Measurements from ENCODE around the gene MAP3K5. TPM values are rescaled to one million over a fixed set of nuclear protein-coding genes. Genes with fewer than 3 reads are reported as not detected.
"Not testable (repeated sequence)": the region's sequence is repeated elsewhere in the genome, so short reads cannot be mapped to it uniquely, and the experiment has no call there.

MAP3K5 gene
- total RNA-seq, 2 experiments from 2014 or later: 9.4 to 9.7 TPM

- CTCF ChIA-PET: interaction anchor here (0.7 kb wide), 1 partner anchor 9 kb away, joined by 3 read pairs; no protein-coding TSS in a partner anchor
- intact Hi-C loops (cut with micrococcal nuclease): no loop called here
- Mint-ChIP-seq H3K27ac (no peak overlapping the region), H3K4me3 (no peak overlapping the region), H3K27me3 (ENCODE audit: low read depth) (no peaks in the 10 kb centered on the region), H3K4me1 (ENCODE audit: low read depth) (peaks cover 2% of the 10 kb centered on the region), H3K9me3 (no peaks in the 10 kb centered on the region), H3K36me3 (ENCODE audit: low read depth) (peaks cover 16% of the 10 kb centered on the region)
- DNase-seq: no peak
Measured at GRCh38 chr6:136711644-136712043, 80.6 kb downstream of the MAP3K5 start.

GRCh38 chr6:136710877-136711552 lies 81.3 kb downstream of the MAP3K5 start:
- DNase-seq: no peak
- Mint-ChIP-seq H3K27ac (no peak overlapping the region), H3K4me3 (no peak overlapping the region), H3K9me3 (no peaks in the 10 kb centered on the region), H3K4me1 (ENCODE audit: low read depth) (peaks cover 2% of the 10 kb centered on the region), H3K36me3 (ENCODE audit: low read depth) (peaks cover 16% of the 10 kb centered on the region), H3K27me3 (ENCODE audit: low read depth) (no peaks in the 10 kb centered on the region)
- CTCF ChIA-PET: interaction anchor here (0.7 to 0.9 kb wide), 2 partner anchors 8 to 67 kb away, joined by 3 to 4 read pairs; no protein-coding TSS in a partner anchor
- intact Hi-C loops (cut with micrococcal nuclease): no loop called here

- Mint-ChIP-seq H3K4me1 (ENCODE audit: low read depth) (peaks cover 2% of the 10 kb centered on the region), H3K4me3 (no peak overlapping the region), H3K27ac (no peak overlapping the region), H3K9me3 (no peaks in the 10 kb centered on the region), H3K36me3 (ENCODE audit: low read depth) (peaks cover 9% of the 10 kb centered on the region), H3K27me3 (ENCODE audit: low read depth) (no peaks in the 10 kb centered on the region)
- no peak for DNase-seq
- CTCF ChIA-PET: interaction anchor here (0.6 kb wide), 1 partner anchor 82 kb away, joined by 7 read pairs; no protein-coding TSS in a partner anchor
- intact Hi-C loops (cut with micrococcal nuclease): no loop called here
Measured at GRCh38 chr6:136709429-136709828, 82.8 kb downstream of the MAP3K5 start.

- Mint-ChIP-seq H3K4me3 (no peak overlapping the region), H3K27ac (no peak overlapping the region), H3K9me3 (no peaks in the 10 kb centered on the region), H3K4me1 (ENCODE audit: low read depth) (peaks cover 2% of the 10 kb centered on the region), H3K36me3 (ENCODE audit: low read depth) (peaks cover 7% of the 10 kb centered on the region), H3K27me3 (ENCODE audit: low read depth) (no peaks in the 10 kb centered on the region)
- CTCF ChIA-PET: interaction anchor here (1.7 kb wide), 1 partner anchor 86 kb away, joined by 7 read pairs; the partner anchor contains the start of gene MAP3K5
- intact Hi-C loops (cut with micrococcal nuclease): no loop called here
- no peak for DNase-seq
Measured at GRCh38 chr6:136706430-136706829, 85.8 kb downstream of the MAP3K5 start.

DNA sequence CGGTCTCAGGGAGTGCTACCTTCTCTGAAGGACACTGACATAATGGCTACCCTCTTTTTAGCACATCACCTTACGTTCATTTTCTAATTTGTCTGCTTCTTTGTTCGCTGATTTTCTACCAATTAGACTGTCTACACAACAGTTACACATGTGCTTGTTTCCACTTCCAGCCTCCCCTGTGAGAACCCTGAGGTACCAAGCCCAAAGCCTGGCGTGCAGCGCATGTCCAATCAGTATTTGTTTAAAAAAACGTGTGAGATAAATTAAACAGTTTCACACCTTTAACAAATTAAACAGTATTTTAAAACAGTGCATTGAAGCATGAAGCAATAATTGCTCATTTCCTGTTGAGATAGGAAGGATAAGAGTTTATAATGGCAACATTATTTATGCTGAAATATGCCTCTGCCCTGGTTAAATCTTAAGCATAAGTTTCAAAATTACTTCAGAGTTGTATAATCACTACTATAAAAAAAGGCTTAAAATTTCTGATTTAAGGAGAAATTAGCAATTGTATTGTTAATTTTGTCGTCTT lies 88.9 kb downstream of the MAP3K5 start:
- Mint-ChIP-seq H3K4me1 (ENCODE audit: low read depth) (peaks cover 17% of the 10 kb centered on the region), H3K9me3 (no peaks in the 10 kb centered on the region), H3K27me3 (ENCODE audit: low read depth) (no peaks in the 10 kb centered on the region), H3K36me3 (ENCODE audit: low read depth) (peaks cover 7% of the 10 kb centered on the region), H3K27ac (no peak overlapping the region), H3K4me3 (no peak overlapping the region)
- CTCF ChIA-PET: interaction anchor here (1.5 kb wide), 1 partner anchor 8 kb away, joined by 3 read pairs; no protein-coding TSS in a partner anchor
- DNase-seq: no peak
- intact Hi-C loops (cut with micrococcal nuclease): no loop called here

DNA sequence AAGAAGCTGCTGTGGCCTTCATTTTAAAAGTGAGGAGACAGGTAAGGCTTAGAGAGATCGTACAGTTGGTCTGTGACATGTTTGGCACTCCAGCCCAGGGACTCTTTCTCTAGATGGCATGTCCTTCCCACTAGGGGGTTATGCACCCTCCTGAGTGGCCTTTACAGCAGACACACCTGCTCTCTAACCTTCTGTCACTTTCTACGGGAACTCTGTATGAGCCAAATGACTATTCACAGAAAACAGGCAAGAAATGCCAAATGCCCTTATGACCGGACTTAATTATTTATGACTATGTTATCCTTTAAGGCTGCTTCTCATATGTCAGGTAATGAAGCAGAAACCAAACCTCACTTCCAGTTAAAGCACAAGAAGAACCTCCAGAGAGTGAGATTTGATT lies 91.2 kb downstream of the MAP3K5 start:
- Mint-ChIP-seq H3K27me3 (ENCODE audit: low read depth) (no peaks in the 10 kb centered on the region), H3K4me3 (no peak overlapping the region), H3K9me3 (no peaks in the 10 kb centered on the region), H3K4me1 (ENCODE audit: low read depth) (peaks cover 17% of the 10 kb centered on the region), H3K27ac (no peak overlapping the region), H3K36me3 (ENCODE audit: low read depth) (peaks cover 6% of the 10 kb centered on the region)
- intact Hi-C loops (cut with micrococcal nuclease): no loop called here
- DNase-seq: no peak
- CTCF ChIA-PET: interaction anchor here (1.3 kb wide), 1 partner anchor 91 kb away, joined by 5 read pairs; the partner anchor contains the start of gene MAP3K5

GRCh38 chr6:136699358-136699757 lies 92.9 kb downstream of the MAP3K5 start:
- DNase-seq: no peak
- Mint-ChIP-seq H3K36me3 (ENCODE audit: low read depth) (peaks cover 7% of the 10 kb centered on the region), H3K9me3 (no peaks in the 10 kb centered on the region), H3K4me1 (ENCODE audit: low read depth) (peaks cover 17% of the 10 kb centered on the region), H3K27me3 (ENCODE audit: low read depth) (no peaks in the 10 kb centered on the region), H3K4me3 (no peak overlapping the region), H3K27ac (no peak overlapping the region)
- intact Hi-C loops (cut with micrococcal nuclease): no loop called here
- CTCF ChIA-PET: no interaction called here

DNA sequence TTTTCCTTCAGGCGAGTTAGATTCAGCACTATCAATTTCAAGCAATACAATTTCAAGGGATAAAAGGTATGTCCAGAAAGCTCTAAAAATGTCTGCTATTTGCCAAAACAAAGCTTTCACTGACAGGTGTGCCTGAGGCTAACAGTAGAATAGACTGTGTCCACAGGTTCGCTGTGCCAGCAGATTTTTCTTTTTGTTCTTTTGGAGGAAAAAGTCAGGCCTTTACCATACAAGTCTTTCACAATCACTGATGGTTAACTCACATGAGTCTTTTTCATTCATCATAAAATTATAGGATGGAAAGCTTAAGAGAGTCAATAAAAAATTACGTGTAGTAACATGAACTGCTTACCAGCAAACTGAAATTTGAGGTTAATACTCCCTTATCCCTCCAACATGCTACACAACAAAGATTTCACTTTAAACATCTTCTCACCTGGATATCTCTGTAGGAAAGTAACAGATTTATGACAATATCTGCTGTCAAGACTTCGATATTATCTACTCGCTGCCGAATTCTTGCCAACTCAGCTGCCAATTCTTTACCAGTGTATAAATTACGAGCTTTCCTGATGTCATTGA lies 95.4 kb downstream of the MAP3K5 start:
- DNase-seq: no peak
- Mint-ChIP-seq H3K9me3 (no peaks in the 10 kb centered on the region), H3K36me3 (ENCODE audit: low read depth) (peaks cover 11% of the 10 kb centered on the region), H3K27ac (no peak overlapping the region), H3K4me3 (no peak overlapping the region), H3K4me1 (ENCODE audit: low read depth) (peaks cover 16% of the 10 kb centered on the region), H3K27me3 (ENCODE audit: low read depth) (no peaks in the 10 kb centered on the region)
- intact Hi-C loops (cut with micrococcal nuclease): no loop called here
- CTCF ChIA-PET: interaction anchor here (1.3 kb wide), 1 partner anchor 95 kb away, joined by 7 read pairs; the partner anchor contains the start of gene MAP3K5

- Mint-ChIP-seq H3K4me1 (ENCODE audit: low read depth) (peaks cover 15% of the 10 kb centered on the region), H3K27me3 (ENCODE audit: low read depth) (no peaks in the 10 kb centered on the region), H3K4me3 (no peak overlapping the region), H3K27ac (no peak overlapping the region), H3K9me3 (no peaks in the 10 kb centered on the region), H3K36me3 (ENCODE audit: low read depth) (peaks cover 11% of the 10 kb centered on the region)
- CTCF ChIA-PET: interaction anchor here (1.3 kb wide), 1 partner anchor 96 kb away, joined by 7 read pairs; the partner anchor contains the start of gene MAP3K5
- DNase-seq: no peak
- intact Hi-C loops (cut with micrococcal nuclease): no loop called here
Measured at GRCh38 chr6:136696238-136696637, 96.0 kb downstream of the MAP3K5 start.

DNA sequence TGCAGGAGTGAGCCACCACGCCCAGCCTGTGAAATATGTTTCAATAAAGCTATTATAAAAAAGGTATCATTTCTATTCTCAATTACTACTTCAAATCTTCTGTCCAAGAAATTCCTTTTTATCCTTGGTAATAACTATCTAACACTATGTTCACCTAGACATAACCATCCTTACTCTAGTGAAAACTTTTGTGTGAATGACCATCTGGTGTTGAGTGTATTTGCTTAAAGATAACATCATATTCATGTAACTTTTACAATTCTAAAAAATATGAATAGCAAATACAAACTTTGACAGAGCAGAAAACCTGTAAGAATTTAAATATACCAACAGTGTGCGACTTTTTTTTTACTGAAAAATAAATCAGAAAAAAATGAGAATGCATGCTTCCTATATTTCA lies 96.9 kb downstream of the MAP3K5 start:
- Mint-ChIP-seq H3K27ac (no peak overlapping the region), H3K27me3 (ENCODE audit: low read depth) (no peaks in the 10 kb centered on the region), H3K9me3 (no peaks in the 10 kb centered on the region), H3K4me3 (no peak overlapping the region), H3K4me1 (ENCODE audit: low read depth) (peaks cover 7% of the 10 kb centered on the region), H3K36me3 (ENCODE audit: low read depth) (peaks cover 11% of the 10 kb centered on the region)
- intact Hi-C loops (cut with micrococcal nuclease): no loop called here
- CTCF ChIA-PET: no interaction called here
- no peak for DNase-seq

DNA sequence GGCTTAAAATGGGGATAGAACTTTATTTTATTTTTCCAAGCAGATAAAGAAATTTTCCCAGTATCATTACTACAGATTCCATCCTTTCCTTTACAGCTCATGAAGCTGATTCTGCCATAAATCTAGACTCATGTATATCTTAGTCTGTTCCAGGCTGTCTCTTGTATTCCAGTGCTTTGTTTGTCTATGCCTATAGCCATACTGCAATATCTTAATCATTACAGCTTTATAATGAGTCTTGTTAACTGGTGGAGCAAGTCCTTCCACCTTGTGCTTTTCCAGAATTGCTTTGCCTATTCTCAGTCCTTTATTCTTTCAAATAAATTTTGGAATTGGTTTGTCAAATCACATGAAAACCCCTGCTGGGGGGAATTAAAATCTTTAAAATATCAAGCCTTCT lies 99.2 kb downstream of the MAP3K5 start:
- no peak for DNase-seq
- Mint-ChIP-seq H3K4me1 (ENCODE audit: low read depth) (no peaks in the 10 kb centered on the region), H3K4me3 (no peak overlapping the region), H3K27ac (no peak overlapping the region), H3K27me3 (ENCODE audit: low read depth) (no peaks in the 10 kb centered on the region), H3K9me3 (no peaks in the 10 kb centered on the region), H3K36me3 (ENCODE audit: low read depth) (peaks cover 12% of the 10 kb centered on the region)
- intact Hi-C loops (cut with micrococcal nuclease): no loop called here
- CTCF ChIA-PET: interaction anchor here (0.7 to 1.1 kb wide), 2 partner anchors 49 to 69 kb away, joined by 3 to 5 read pairs; no protein-coding TSS in a partner anchor

- H3K27ac Mint-ChIP-seq; H3K4me3 Mint-ChIP-seq; CTCF ChIA-PET; H3K4me1 Mint-ChIP-seq (ENCODE audit: low read depth); intact Hi-C loops (cut with micrococcal nuclease); H3K27me3 Mint-ChIP-seq (ENCODE audit: low read depth); H3K9me3 Mint-ChIP-seq; DNase-seq: not testable (repeated sequence)
- H3K36me3 Mint-ChIP-seq (ENCODE audit: low read depth): peaks cover 14% of the 10 kb centered on the region
Measured at GRCh38 chr6:136687894-136688293, 104.4 kb downstream of the MAP3K5 start.
